IMR-90 (cell line): Measurements from ENCODE around the gene KLHDC7B. TPM values are rescaled to one million over a fixed set of nuclear protein-coding genes. Genes with fewer than 3 reads are reported as not detected.

Source experiments
- ATAC-seq: fragments of 200-7000 bp; cut with Tn5 transposase; 2 replicates; pipeline ENCODE4 v1.9.1; 2020; ENCODE audit warnings: low read depth, mild to moderate bottlenecking, moderate library complexity
- BruUV-seq: library from RNA; stranded (reverse); fragments of 400-500 nt; replicated peaks from 2 replicates; lab custom pipeline; 2021; lab: Mats Ljungman, UMichigan
- CTCF ChIA-PET: fragments of 300-600 bp; formaldehyde crosslinking; extraction: SDS; loops from one replicate; lab custom pipeline; 2021; ENCODE audit warnings: antibody characterized with exemption; lab: Yijun Ruan, JAX
- POLR2A ChIA-PET: fragments of 300-600 bp; sonication (Branson Sonifier 250); formaldehyde crosslinking; loops from one replicate; lab custom pipeline; 2022; ENCODE audit warnings: antibody characterized with exemption; ENCODE audit not compliant: unreplicated experiment; lab: Charles Lee
- DNase-seq: peaks from one replicate; pipeline ENCODE4 v3.0.0; 2013
- H2AFZ ChIP-seq: replicated peaks from 2 replicates; pipeline ENCODE3; 2013; ENCODE audit warnings: low read length, mild to moderate bottlenecking; ENCODE audit not compliant: poor library complexity
- H2AK5ac ChIP-seq: 2 replicates; pipeline ENCODE4 v1.6.1; 2013; ENCODE audit warnings: low read depth, low read length, inconsistent platforms
- H2AK9ac ChIP-seq: replicated peaks from 2 replicates; pipeline ENCODE3; 2013; ENCODE audit warnings: mild to moderate bottlenecking, low read depth, low read length, moderate library complexity; ENCODE audit not compliant: poor library complexity
- H2BK120ac ChIP-seq: 2 replicates; pipeline ENCODE4 v1.6.1; 2013; ENCODE audit warnings: low read depth, low read length, inconsistent platforms
- H2BK15ac ChIP-seq: 3 replicates; pipeline ENCODE4 v1.6.1; 2013; ENCODE audit warnings: low read depth, low read length, inconsistent platforms
- H2BK20ac ChIP-seq: 2 replicates; pipeline ENCODE4 v1.6.1; 2013; ENCODE audit warnings: low read depth, mild to moderate bottlenecking, inconsistent platforms, low read length, moderate library complexity
- H2BK5ac ChIP-seq: 2 replicates; pipeline ENCODE4 v1.6.1; 2013; ENCODE audit warnings: mild to moderate bottlenecking, low read depth, low read length, inconsistent platforms; ENCODE audit not compliant: poor library complexity, severe bottlenecking
- H3K14ac ChIP-seq: replicated peaks from 2 replicates; pipeline ENCODE4 v1.6.1; 2013; ENCODE audit warnings: low read depth, low read length, inconsistent platforms
- H3K18ac ChIP-seq: 2 replicates; pipeline ENCODE4 v1.6.1; 2013; ENCODE audit warnings: low read depth, low read length, control low read depth
- H3K23ac ChIP-seq: 2 replicates; pipeline ENCODE4 v1.6.1; 2013; ENCODE audit warnings: low read depth, low read length, inconsistent platforms
- H3K27ac ChIP-seq: 2 replicates; pipeline ENCODE4 v1.5.1; 2013; ENCODE audit warnings: mild to moderate bottlenecking, control low read depth, low read length; ENCODE audit not compliant: insufficient read depth
- H3K27me3 ChIP-seq: 2 replicates; pipeline ENCODE4 v1.6.1; 2013; ENCODE audit warnings: low read length; ENCODE audit not compliant: control insufficient read depth, insufficient read depth
- H3K36me3 ChIP-seq: 2 replicates; pipeline ENCODE4 v1.6.1; 2013; ENCODE audit warnings: low read length, mixed read lengths; ENCODE audit not compliant: control insufficient read depth, insufficient read depth
- H3K4ac ChIP-seq: 2 replicates; pipeline ENCODE4 v1.6.1; 2013; ENCODE audit warnings: low read depth, low read length, inconsistent platforms
- H3K4me1 ChIP-seq: 2 replicates; pipeline ENCODE4 v1.6.1; 2013; ENCODE audit warnings: low read length, mixed read lengths; ENCODE audit not compliant: control insufficient read depth, insufficient read depth
- H3K4me2 ChIP-seq: 2 replicates; pipeline ENCODE4 v1.6.1; 2013; ENCODE audit warnings: low read depth, mild to moderate bottlenecking, control low read depth, low read length, moderate library complexity
- H3K4me3 ChIP-seq: 2 replicates; pipeline ENCODE4 v1.5.1; 2013; ENCODE audit warnings: low read depth, mild to moderate bottlenecking, control low read depth, low read length, moderate library complexity; ENCODE audit not compliant: insufficient read depth
- H3K56ac ChIP-seq: 2 replicates; pipeline ENCODE4 v1.6.1; 2013; ENCODE audit warnings: low read length, inconsistent platforms; ENCODE audit not compliant: insufficient read depth; ENCODE audit errors: extremely low read depth
- H3K79me1 ChIP-seq, 2 experiments: 2 replicates each; pipeline ENCODE4 v1.6.1; 2013; ENCODE audit warnings: low read length in 2 of 2, inconsistent platforms in 1 of 2, low read depth in 1 of 2
- H3K9ac ChIP-seq: 2 replicates; pipeline ENCODE4 v1.6.1; 2013; ENCODE audit warnings: low read depth, low read length, control low read depth
- H3K9me1 ChIP-seq: 2 replicates; pipeline ENCODE4 v1.6.1; 2013; ENCODE audit warnings: low read length, inconsistent platforms; ENCODE audit not compliant: insufficient read depth
- H3K9me3 ChIP-seq: 2 replicates; pipeline ENCODE4 v1.6.1; 2013; ENCODE audit warnings: low read length; ENCODE audit not compliant: control insufficient read depth, insufficient read depth
- H4K20me1 ChIP-seq: 2 replicates; pipeline ENCODE4 v1.6.1; 2013; ENCODE audit warnings: low read length, inconsistent platforms; ENCODE audit not compliant: insufficient read depth
- H4K5ac ChIP-seq: 2 replicates; pipeline ENCODE4 v1.6.1; 2013; ENCODE audit warnings: mild to moderate bottlenecking, low read depth, low read length, control low read depth
- H4K8ac ChIP-seq, 2 experiments: 2 replicates each; pipeline ENCODE4 v1.6.1; 2013; ENCODE audit warnings: low read depth in 2 of 2, low read length in 2 of 2, control low read depth in 1 of 2, inconsistent platforms in 1 of 2
- H4K91ac ChIP-seq: 2 replicates; pipeline ENCODE4 v1.6.1; 2013; ENCODE audit warnings: low read depth, low read length, inconsistent platforms; ENCODE audit not compliant: insufficient read depth
- BHLHE40 ChIP-seq: fragments of 150-350 bp; IDR thresholded peaks from 2 replicates; pipeline ENCODE4 v1.6.1; 2016; ENCODE audit warnings: mild to moderate bottlenecking, low read depth, low read length
- CEBPB ChIP-seq: IDR thresholded peaks from 2 replicates; pipeline ENCODE4 v1.6.1; 2012; ENCODE audit warnings: low read depth, low read length, improper control_type of control experiment
- FOS ChIP-seq: fragments of 150-350 bp; IDR thresholded peaks from 2 replicates; pipeline ENCODE4 v1.6.1; 2016; ENCODE audit warnings: low read depth, low read length
- MAFK ChIP-seq: IDR thresholded peaks from 2 replicates; pipeline ENCODE4 v1.6.1; 2012; ENCODE audit warnings: low read depth, low read length, improper control_type of control experiment
- MAZ ChIP-seq: IDR thresholded peaks from 2 replicates; pipeline ENCODE4 v1.6.1; 2012; ENCODE audit warnings: low read depth, mild to moderate bottlenecking, low read length, improper control_type of control experiment, moderate library complexity, borderline replicate concordance
- MXI1 ChIP-seq: IDR thresholded peaks from 2 replicates; pipeline ENCODE4 v1.6.1; 2012; ENCODE audit warnings: low read depth, mild to moderate bottlenecking, low read length, moderate library complexity, borderline replicate concordance
- RFX5 ChIP-seq: IDR thresholded peaks from 2 replicates; pipeline ENCODE4 v1.8.0; 2012; ENCODE audit warnings: low read depth, mild to moderate bottlenecking, low read length, moderate library complexity
- SMC3 ChIP-seq: fragments of 150-350 bp; IDR thresholded peaks from 2 replicates; pipeline ENCODE4 v1.6.1; 2016; ENCODE audit warnings: low read depth, mild to moderate bottlenecking, antibody characterized with exemption, low read length, moderate library complexity
- USF2 ChIP-seq: fragments of 150-350 bp; IDR thresholded peaks from 2 replicates; pipeline ENCODE4 v1.6.1; 2017; ENCODE audit warnings: mild to moderate bottlenecking, antibody characterized with exemption, low read length, low read depth
- WGBS, 2 experiments: methylation state at CpG; one replicate each; pipeline versions ENCODE4 v1.1.5 to v1.1.7; 2013; ENCODE audit warnings: missing lambda C conversion rate in 2 of 2; ENCODE audit not compliant: insufficient read length in 1 of 2; ENCODE audit errors: extremely low coverage in 2 of 2; 5-methylcytosine and 5-hydroxymethylcytosine counted together
- dilution Hi-C: fragments of 300-500 bp; cut with HindIII; formaldehyde crosslinking; loops from one replicate; pipeline ENCODE4 v1.14.3; 2018; ENCODE audit warnings: low sequenced_read_pairs; ENCODE audit not compliant: unreplicated experiment
- in situ Hi-C: fragments of 300-500 bp; cut with MboI; formaldehyde crosslinking; loops from 3 replicates; pipeline ENCODE4 v1.14.3; 2019; ENCODE audit warnings: low sequenced_read_pairs, inconsistent platforms, mixed read lengths
- intact Hi-C: fragments of 100-400 bp; cut with micrococcal nuclease; formaldehyde crosslinking; loops from 2 replicates; pipeline ENCODE4 v1.10.0; 2022
- polyA plus RNA-seq, 3 experiments: library from polyadenylated mRNA; depleted of rRNA; stranded (reverse); fragments of >200 nt; gene quantifications; 2 replicates each; pipeline ENCODE4 v1.2.3, GENCODE V29; 2012; ENCODE audit warnings: low replicate concordance in 1 of 3
- total RNA-seq: library from RNA; depleted of rRNA; stranded (reverse); fragments of >200 nt; gene quantifications from 2 replicates; pipeline ENCODE4 v1.2.3, GENCODE V29; 2012

KLHDC7B gene
- total and polyA plus RNA-seq, 2 of the 4 experiments (the other 2 are of a cell fraction) = 0.05 TPM; not detected in 1

GRCh38 chr22:50529897-50530579, 15.7 kb upstream of the KLHDC7B start, which contains the start of gene TYMP:
Gene TYMP (minus strand): TSS chr22:50530012. CDS start chr22:50529709, 303 bp downstream.
- intact Hi-C loops = loop anchor here (5.0 kb wide), 1 partner anchor 52 kb away; the partner anchor contains the start of gene CHKB
- POLR2A ChIA-PET = interaction anchor here (0.6 kb wide), 1 partner anchor 14 kb away, joined by 3 read pairs; no protein-coding TSS in a partner anchor
- no peak within 1 kb of the TSS for H2BK20ac ChIP-seq

More at GRCh38 chr22:50529897-50530579, 15.7 kb upstream of the KLHDC7B start, which contains the start of gene TYMP:
- Histone ChIP-seq H2BK15ac (no peak within 1 kb of the TSS; the same call in 2 of the 3 replicates), H3K79me1 (peaks cover 4 to 20% of the 10 kb centered on the region in 2 experiments; a peak in 2 of 4 replicates), H3K36me3 (no peaks in the 10 kb centered on the region), H2BK120ac (peak within 1 kb of the TSS; percentile 27; the same call in 1 of the 2 replicates), H4K20me1 (no peaks in the 10 kb centered on the region), H2BK5ac (no peak within 1 kb of the TSS), H4K5ac (peak within 1 kb of the TSS; percentile 49), H4K91ac (peak within 1 kb of the TSS; percentile 77), H2AFZ (peak within 1 kb of the TSS; percentile 89), H3K4me2 (peak within 1 kb of the TSS; percentile 69), H3K14ac (peak within 1 kb of the TSS; percentile 42; the same call in 1 of the 2 replicates), H3K27me3 (peaks cover 5% of the 10 kb centered on the region; the same call in 1 of the 2 replicates), H3K56ac (0 out of 2 replicates have a peak within 1 kb of the TSS, but pooled peaks have one; percentile 12), H2AK9ac (peak within 1 kb of the TSS; percentile 96), H3K27ac (no peak within 1 kb of the TSS; the same call in 1 of the 2 replicates), H3K4me3 (peak within 1 kb of the TSS; percentile 21), H4K8ac (peak within 1 kb of the TSS; percentile 53 to 91; a peak in 3 of 4 replicates), H3K9ac (no peak within 1 kb of the TSS), H3K9me1 (peaks cover 13% of the 10 kb centered on the region; the same call in 1 of the 2 replicates), H3K4ac (peak within 1 kb of the TSS; percentile 82), H3K9me3 (no peaks in the 10 kb centered on the region), H3K4me1 (peaks cover 19% of the 10 kb centered on the region), H3K18ac (no peak within 1 kb of the TSS), H3K23ac (peak within 1 kb of the TSS; percentile 72; the same call in 1 of the 2 replicates), H2AK5ac (peak within 1 kb of the TSS; percentile 81)
- CTCF ChIA-PET = no interaction called here
- ATAC-seq = peak; percentile 4
- 4% methylated on average over 46 of the region's 92 CpGs; no CpG with 5 or more reads in 1 of the 2 experiments for WGBS, 2 experiments
- DNase-seq = peak; percentile 44
- in situ Hi-C loops = loop anchor here (5.0 kb wide), 1 partner anchor 47 kb away; the partner anchor contains the start of gene CPT1B
- dilution Hi-C loops = no loop called here
- TF ChIP-seq MAZ (0 out of 2 replicates have a peak, but pooled peaks have one; percentile 10), SMC3 (no peak), RFX5 (no peak), FOS (no peak), USF2 (no peak), CEBPB (no peak), BHLHE40 (0 out of 2 replicates have a peak, but pooled peaks have one; percentile 27), MAFK (no peak), MXI1 (no peak)
- no TSS peak for BruUV-seq
